ENCODE results near the gene GALNT11.
A peak's percentile ranks its signal among the peaks of the same experiment; 100 is the strongest.
"Not testable (repeated sequence)": the region's sequence is repeated elsewhere in the genome, so short reads cannot be mapped to it uniquely, and the experiment has no call there.

The GALNT11 gene

GRCh38 chr7:152027491-152028365 is 2.3 kb downstream of the GALNT11 start:
- not testable (repeated sequence) for DNase-seq (ENCODE audit: low read depth)

GRCh38 chr7:152030059-152030458 is 4.6 kb downstream of the GALNT11 start:
- peak; percentile 24 for DNase-seq (ENCODE audit: low read depth)

GRCh38 chr7:152030639-152031038 is 5.2 kb downstream of the GALNT11 start:
- DNase-seq (ENCODE audit: low read depth), result not testable (repeated sequence)

- DNase-seq (ENCODE audit: low read depth), result no peak
Observed at GRCh38 chr7:152035817-152036216, 10.3 kb downstream of the GALNT11 start.

GRCh38 chr7:152038410-152038809 is 12.9 kb downstream of the GALNT11 start:
- DNase-seq (ENCODE audit: low read depth), result not testable (repeated sequence)

GRCh38 chr7:152043086-152043485 is 17.6 kb downstream of the GALNT11 start:
- DNase-seq (ENCODE audit: low read depth), result not testable (repeated sequence)

- not testable (repeated sequence) for DNase-seq (ENCODE audit: low read depth)
Observed at GRCh38 chr7:152044909-152045308, 19.4 kb downstream of the GALNT11 start.

GRCh38 chr7:152046531-152046930 is 21.1 kb downstream of the GALNT11 start:
- no peak for DNase-seq (ENCODE audit: low read depth)

GRCh38 chr7:152048051-152048450 is 22.6 kb downstream of the GALNT11 start:
- no peak for DNase-seq (ENCODE audit: low read depth)

GRCh38 chr7:152050547-152050971 is 25.1 kb downstream of the GALNT11 start:
- peak; percentile 29 for DNase-seq (ENCODE audit: low read depth)

GRCh38 chr7:152051968-152052367 is 26.5 kb downstream of the GALNT11 start:
- DNase-seq (ENCODE audit: low read depth), result no peak

GRCh38 chr7:152052771-152053170 is 27.3 kb downstream of the GALNT11 start:
- DNase-seq (ENCODE audit: low read depth), result no peak

- peak; percentile 65 for DNase-seq (ENCODE audit: low read depth)
Observed at GRCh38 chr7:152054367-152055230, 29.1 kb downstream of the GALNT11 start.

GRCh38 chr7:152056621-152057274 is 31.3 kb downstream of the GALNT11 start:
- DNase-seq (ENCODE audit: low read depth), result no peak

- DNase-seq (ENCODE audit: low read depth), result no peak
Observed at GRCh38 chr7:152059311-152059710, 33.8 kb downstream of the GALNT11 start.

GRCh38 chr7:152061086-152061485 is 35.6 kb downstream of the GALNT11 start:
- DNase-seq (ENCODE audit: low read depth), result not testable (repeated sequence)

- not testable (repeated sequence) for DNase-seq (ENCODE audit: low read depth)
Observed at GRCh38 chr7:152063192-152063591, 37.7 kb downstream of the GALNT11 start.

- not testable (repeated sequence) for DNase-seq (ENCODE audit: low read depth)
Observed at GRCh38 chr7:152063821-152064220, 38.3 kb downstream of the GALNT11 start.

- DNase-seq (ENCODE audit: low read depth), result not testable (repeated sequence)
Observed at GRCh38 chr7:152065800-152066344, 40.4 kb downstream of the GALNT11 start.

- DNase-seq (ENCODE audit: low read depth), result no peak
Observed at GRCh38 chr7:152072421-152072820, 46.9 kb downstream of the GALNT11 start.

GRCh38 chr7:152073352-152073751 is 47.9 kb downstream of the GALNT11 start:
- no peak for DNase-seq (ENCODE audit: low read depth)

GRCh38 chr7:152074673-152075072 is 49.2 kb downstream of the GALNT11 start:
- no peak for DNase-seq (ENCODE audit: low read depth)
